Neural progenitor cell (in vitro differentiated cells): ENCODE measurements around the gene HEATR5B. TPM values are rescaled to one million over a fixed set of nuclear protein-coding genes. Genes with fewer than 3 reads are reported as not detected.

Experiments used
- DNase-seq: peaks from one replicate; pipeline ENCODE4 v3.0.0-alpha.2; 2016; ENCODE audit warnings: low spot score
- H2AFZ ChIP-seq: fragments of 200-600 bp; sonication (generic); replicated peaks from 2 replicates; pipeline ENCODE4 v1.6.1; 2016; ENCODE audit warnings: antibody characterized with exemption
- H3F3A ChIP-seq: fragments of 200-600 bp; sonication (generic); 2 replicates; pipeline ENCODE4 v1.6.1; 2016; ENCODE audit warnings: antibody characterized with exemption, low read depth
- H3K27ac ChIP-seq: fragments of 200-600 bp; sonication (generic); 2 replicates; pipeline ENCODE4 v1.5.1; 2016; ENCODE audit warnings: mild to moderate bottlenecking
- H3K27me3 ChIP-seq: fragments of 200-600 bp; sonication (generic); 2 replicates; pipeline ENCODE4 v1.6.1; 2016; ENCODE audit warnings: mild to moderate bottlenecking, moderate library complexity
- H3K36me3 ChIP-seq: fragments of 200-600 bp; sonication (generic); 2 replicates; pipeline ENCODE4 v1.5.1; 2016
- H3K4me1 ChIP-seq: fragments of 200-600 bp; sonication (generic); 2 replicates; pipeline ENCODE4 v1.6.1; 2016; ENCODE audit warnings: mixed run types
- H3K4me2 ChIP-seq: fragments of 200-600 bp; sonication (generic); 2 replicates; pipeline ENCODE4 v1.6.1; 2016
- H3K4me3 ChIP-seq: fragments of 200-600 bp; sonication (generic); 2 replicates; pipeline ENCODE4 v1.5.1; 2016
- H3K79me2 ChIP-seq: fragments of 200-600 bp; sonication (generic); 2 replicates; pipeline ENCODE4 v1.6.1; 2016; ENCODE audit warnings: low read depth
- H3K9ac ChIP-seq: fragments of 200-600 bp; sonication (generic); 2 replicates; pipeline ENCODE4 v1.6.1; 2016
- H3K9me3 ChIP-seq: fragments of 200-600 bp; sonication (generic); 2 replicates; pipeline ENCODE4 v1.5.1; 2016; ENCODE audit warnings: low read depth
- H4K20me1 ChIP-seq: fragments of 200-600 bp; sonication (generic); 2 replicates; pipeline ENCODE4 v1.6.1; 2016; ENCODE audit warnings: low read depth
- H3K27ac Mint-ChIP-seq: 3 replicates; pipeline ENCODE4 v1.8.0; 2021; ENCODE audit warnings: mixed read lengths
- H3K27me3 Mint-ChIP-seq: 2 replicates; pipeline ENCODE4 v1.8.0; 2022; ENCODE audit warnings: low read depth, mild to moderate bottlenecking, inconsistent platforms, moderate library complexity, mixed read lengths; ENCODE audit not compliant: insufficient read depth
- H3K36me3 Mint-ChIP-seq: 3 replicates; pipeline ENCODE4 v1.8.0; 2021; ENCODE audit warnings: mixed read lengths
- H3K4me1 Mint-ChIP-seq: 3 replicates; pipeline ENCODE4 v1.8.0; 2021; ENCODE audit warnings: mixed read lengths
- H3K4me3 Mint-ChIP-seq: 3 replicates; pipeline ENCODE4 v1.8.0; 2021; ENCODE audit warnings: mild to moderate bottlenecking, moderate library complexity, mixed read lengths
- H3K9me3 Mint-ChIP-seq: 3 replicates; pipeline ENCODE4 v1.8.0; 2020; ENCODE audit warnings: mixed read lengths
- EZH2 ChIP-seq: fragments of 200-600 bp; sonication (generic); IDR thresholded peaks from 2 replicates; pipeline ENCODE4 v1.6.1; 2017; ENCODE audit warnings: antibody characterized with exemption, mild to moderate bottlenecking, moderate library complexity
- EZH2phosphoT487 ChIP-seq: fragments of 200-600 bp; sonication (generic); IDR thresholded peaks from 2 replicates; pipeline ENCODE4 v1.6.1; 2017; ENCODE audit warnings: antibody characterized with exemption
- total RNA-seq: library from RNA; depleted of rRNA; stranded (reverse); fragments of >200 nt; gene quantifications from 2 replicates; pipeline ENCODE4 v1.2.3, GENCODE V29; 2015; ENCODE audit warnings: low replicate concordance
- TF ChIP-seq, protein P1 (sequence below): fragments of 200-600 bp; sonication (generic); IDR thresholded peaks from 2 replicates; pipeline ENCODE4 v1.5.1; 2017; ENCODE audit warnings: antibody characterized with exemption, mild to moderate bottlenecking

HEATR5B gene
- total RNA-seq, 1 donor from 2014 or later = 23.7 TPM

DNA sequence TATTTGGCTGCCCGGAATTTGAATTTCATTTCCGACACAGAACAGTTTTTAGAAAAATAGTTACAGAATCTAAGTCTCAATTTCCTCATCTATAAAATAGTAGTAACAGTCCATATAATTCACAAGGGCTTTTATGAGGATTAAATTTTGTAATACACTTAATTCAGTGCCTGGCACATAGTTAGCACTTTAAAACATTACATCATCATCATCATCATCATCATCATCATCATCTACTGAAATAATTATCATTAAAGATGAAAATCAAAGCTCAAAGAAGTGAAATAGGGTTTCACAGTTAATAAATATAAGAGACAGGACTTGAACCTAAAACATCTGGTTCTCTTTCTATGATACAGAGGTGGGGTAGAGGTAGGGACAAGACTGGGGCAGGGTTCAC lies 13.2 kb downstream of the HEATR5B start:
- no peak overlapping the region for H3K4me3 ChIP-seq
- Mint-ChIP-seq H3K4me1 (no peaks in the 10 kb centered on the region), H3K36me3 (peaks cover 15% of the 10 kb centered on the region), H3K9me3 (no peaks in the 10 kb centered on the region), H3K4me3 (no peak overlapping the region), H3K27ac (no peak overlapping the region), H3K27me3 (no peaks in the 10 kb centered on the region)
- no peak overlapping the region for H3K9ac ChIP-seq
- no peaks in the 10 kb centered on the region for H3K79me2 ChIP-seq
- H3K4me2 ChIP-seq = no peak overlapping the region
- peaks cover 19% of the 10 kb centered on the region for H3K36me3 ChIP-seq
- H3K27me3 ChIP-seq = no peaks in the 10 kb centered on the region
- H3K4me1 ChIP-seq = no peaks in the 10 kb centered on the region
- TF ChIP-seq, protein P1, sequence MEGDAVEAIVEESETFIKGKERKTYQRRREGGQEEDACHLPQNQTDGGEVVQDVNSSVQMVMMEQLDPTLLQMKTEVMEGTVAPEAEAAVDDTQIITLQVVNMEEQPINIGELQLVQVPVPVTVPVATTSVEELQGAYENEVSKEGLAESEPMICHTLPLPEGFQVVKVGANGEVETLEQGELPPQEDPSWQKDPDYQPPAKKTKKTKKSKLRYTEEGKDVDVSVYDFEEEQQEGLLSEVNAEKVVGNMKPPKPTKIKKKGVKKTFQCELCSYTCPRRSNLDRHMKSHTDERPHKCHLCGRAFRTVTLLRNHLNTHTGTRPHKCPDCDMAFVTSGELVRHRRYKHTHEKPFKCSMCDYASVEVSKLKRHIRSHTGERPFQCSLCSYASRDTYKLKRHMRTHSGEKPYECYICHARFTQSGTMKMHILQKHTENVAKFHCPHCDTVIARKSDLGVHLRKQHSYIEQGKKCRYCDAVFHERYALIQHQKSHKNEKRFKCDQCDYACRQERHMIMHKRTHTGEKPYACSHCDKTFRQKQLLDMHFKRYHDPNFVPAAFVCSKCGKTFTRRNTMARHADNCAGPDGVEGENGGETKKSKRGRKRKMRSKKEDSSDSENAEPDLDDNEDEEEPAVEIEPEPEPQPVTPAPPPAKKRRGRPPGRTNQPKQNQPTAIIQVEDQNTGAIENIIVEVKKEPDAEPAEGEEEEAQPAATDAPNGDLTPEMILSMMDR = no peak
- TF ChIP-seq EZH2 (no peak), EZH2phosphoT487 (no peak)
- H3K9me3 ChIP-seq = no peaks in the 10 kb centered on the region
- no peaks in the 10 kb centered on the region for H4K20me1 ChIP-seq
- H2AFZ ChIP-seq = no peak overlapping the region
- no peaks in the 10 kb centered on the region for H3F3A ChIP-seq
- no peak overlapping the region for H3K27ac ChIP-seq
- DNase-seq = no peak

DNA sequence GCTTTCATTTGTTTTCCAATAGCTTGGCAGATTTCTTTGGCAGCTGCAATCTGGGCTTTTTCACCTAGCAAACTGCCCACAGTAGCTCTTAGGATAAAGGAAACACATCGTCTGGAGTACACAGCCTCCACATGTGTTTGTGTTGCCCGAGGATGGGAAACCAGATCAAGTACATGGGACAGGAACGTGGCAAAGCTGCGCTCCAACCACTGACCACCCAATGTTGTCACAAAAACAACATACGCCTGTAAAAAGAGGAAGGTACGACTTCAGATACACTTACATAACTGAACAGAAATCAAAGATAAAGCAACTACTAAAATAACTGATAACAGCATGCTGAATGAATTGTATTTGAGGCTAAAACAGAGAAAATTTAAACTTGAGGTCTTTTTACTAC lies 15.5 kb downstream of the HEATR5B start:
- H3K27ac ChIP-seq = no peak overlapping the region
- Mint-ChIP-seq H3K36me3 (peaks cover 9% of the 10 kb centered on the region), H3K27me3 (no peaks in the 10 kb centered on the region), H3K9me3 (no peaks in the 10 kb centered on the region), H3K4me3 (no peak overlapping the region), H3K4me1 (no peaks in the 10 kb centered on the region), H3K27ac (no peak overlapping the region)
- no peak overlapping the region for H3K4me2 ChIP-seq
- no peak for DNase-seq
- H3K4me3 ChIP-seq = no peak overlapping the region
- H3K36me3 ChIP-seq = peaks cover 8% of the 10 kb centered on the region
- H4K20me1 ChIP-seq = no peaks in the 10 kb centered on the region
- no peak for TF ChIP-seq EZH2phosphoT487
- TF ChIP-seq EZH2 = no peak
- TF ChIP-seq, protein P1 = no peak
- no peak overlapping the region for H2AFZ ChIP-seq
- no peaks in the 10 kb centered on the region for H3K9me3 ChIP-seq
- no peaks in the 10 kb centered on the region for H3K4me1 ChIP-seq
- H3K27me3 ChIP-seq = no peaks in the 10 kb centered on the region
- no peaks in the 10 kb centered on the region for H3K79me2 ChIP-seq
- no peaks in the 10 kb centered on the region for H3F3A ChIP-seq
- no peak overlapping the region for H3K9ac ChIP-seq

DNA sequence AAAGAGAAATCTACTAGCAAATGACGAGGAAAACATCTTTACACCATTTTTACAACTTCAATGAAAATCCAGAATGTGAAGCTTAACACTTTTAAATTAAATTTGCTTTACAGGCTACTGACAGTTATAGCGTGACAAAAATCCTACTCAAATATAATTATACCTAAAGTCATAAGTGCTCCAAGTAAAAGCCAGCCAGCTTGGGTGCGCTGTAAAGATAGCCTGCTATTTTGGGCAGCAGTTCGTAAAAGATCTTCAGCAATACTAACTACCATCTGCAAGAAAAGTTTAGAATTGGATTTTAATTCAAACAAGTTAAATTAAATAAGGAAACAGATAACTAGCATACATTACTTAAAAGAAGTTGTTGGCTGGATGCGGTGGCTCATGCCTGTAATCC lies 22.4 kb downstream of the HEATR5B start:
- H3K4me3 ChIP-seq = no peak overlapping the region
- no peaks in the 10 kb centered on the region for H3K4me1 ChIP-seq
- DNase-seq = no peak
- H3K4me2 ChIP-seq = no peak overlapping the region
- Mint-ChIP-seq H3K9me3 (no peaks in the 10 kb centered on the region), H3K36me3 (peaks cover 3% of the 10 kb centered on the region), H3K27me3 (no peaks in the 10 kb centered on the region), H3K4me1 (no peaks in the 10 kb centered on the region), H3K4me3 (no peak overlapping the region), H3K27ac (no peak overlapping the region)
- no peaks in the 10 kb centered on the region for H3K79me2 ChIP-seq
- H2AFZ ChIP-seq = no peak overlapping the region
- H3K36me3 ChIP-seq = peaks cover 7% of the 10 kb centered on the region
- no peak for TF ChIP-seq EZH2
- no peak for TF ChIP-seq EZH2phosphoT487
- TF ChIP-seq, protein P1 = no peak
- no peak overlapping the region for H3K9ac ChIP-seq
- H3K9me3 ChIP-seq = no peaks in the 10 kb centered on the region
- no peaks in the 10 kb centered on the region for H3K27me3 ChIP-seq
- no peak overlapping the region for H3K27ac ChIP-seq
- no peaks in the 10 kb centered on the region for H3F3A ChIP-seq
- H4K20me1 ChIP-seq = no peaks in the 10 kb centered on the region
